Hepatocyte (in vitro differentiated cells): Measurements from ENCODE around the gene CDH4. TPM values are rescaled to one million over a fixed set of nuclear protein-coding genes. Genes with fewer than 3 reads are reported as not detected.

Source experiments
- DNase-seq: peaks from one replicate; pipeline ENCODE4 v3.0.0-alpha.2; 2016; ENCODE audit warnings: low spot score
- H2AFZ ChIP-seq: fragments of 200-600 bp; sonication (generic); 2 replicates; pipeline ENCODE4 v1.6.0; 2016; ENCODE audit warnings: antibody characterized with exemption, mild to moderate bottlenecking
- H3K27ac ChIP-seq: fragments of 200-600 bp; sonication (generic); 2 replicates; pipeline ENCODE4 v1.5.1; 2016; ENCODE audit warnings: mild to moderate bottlenecking
- H3K27me3 ChIP-seq: fragments of 200-600 bp; sonication (generic); 2 replicates; pipeline ENCODE4 v1.6.1; 2016
- H3K36me3 ChIP-seq: fragments of 200-600 bp; sonication (generic); replicated peaks from 2 replicates; pipeline ENCODE4 v1.5.1; 2016; ENCODE audit warnings: low read depth; ENCODE audit not compliant: insufficient read depth
- H3K4me1 ChIP-seq: fragments of 200-600 bp; sonication (generic); 2 replicates; pipeline ENCODE4 v1.5.1; 2016; ENCODE audit warnings: mild to moderate bottlenecking, moderate library complexity; ENCODE audit not compliant: insufficient read depth
- H3K4me2 ChIP-seq: fragments of 200-600 bp; sonication (generic); 2 replicates; pipeline ENCODE4 v1.6.0; 2016
- H3K4me3 ChIP-seq: fragments of 200-600 bp; sonication (generic); 2 replicates; pipeline ENCODE4 v1.5.1; 2016; ENCODE audit warnings: mild to moderate bottlenecking
- H3K79me2 ChIP-seq: fragments of 200-600 bp; sonication (generic); 2 replicates; pipeline ENCODE4 v1.6.0; 2017; ENCODE audit warnings: mild to moderate bottlenecking
- H3K9me2 ChIP-seq: fragments of 200-600 bp; sonication (generic); replicated peaks from 2 replicates; pipeline ENCODE4 v1.6.0; 2017; ENCODE audit warnings: mild to moderate bottlenecking; ENCODE audit not compliant: insufficient read depth
- H3K9me3 ChIP-seq: fragments of 200-600 bp; sonication (generic); 2 replicates; pipeline ENCODE4 v1.5.1; 2016; ENCODE audit warnings: low read depth, mild to moderate bottlenecking
- H4K20me1 ChIP-seq: fragments of 200-600 bp; sonication (generic); 2 replicates; pipeline ENCODE4 v1.6.0; 2016; ENCODE audit warnings: mild to moderate bottlenecking; ENCODE audit not compliant: insufficient read depth, poor library complexity, severe bottlenecking
- EZH2 ChIP-seq: fragments of 200-600 bp; sonication (generic); IDR thresholded peaks from 2 replicates; pipeline ENCODE4 v1.6.1; 2016; ENCODE audit warnings: antibody characterized with exemption, mild to moderate bottlenecking, borderline replicate concordance
- EZH2phosphoT487 ChIP-seq: fragments of 200-600 bp; sonication (generic); IDR thresholded peaks from one replicate; pipeline ENCODE4 v1.6.1; 2018; ENCODE audit warnings: antibody characterized with exemption, mild to moderate bottlenecking, low read depth, moderate library complexity; ENCODE audit not compliant: unreplicated experiment, severe bottlenecking
- whole genome bisulfite sequencing: methylation state at CpG from one replicate; pipeline ENCODE4 v1.1.6; 2016; ENCODE audit warnings: low lambda C conversion rate; ENCODE audit errors: missing lambda C conversion rate; 5-methylcytosine and 5-hydroxymethylcytosine counted together
- polyA plus RNA-seq: library from polyadenylated mRNA; unstranded; fragments of >200 nt; fragmentation: Nextera tagmentation; extraction: Ambion mirVana; gene quantifications from 2 replicates; pipeline ENCODE4 v1.2.1, GENCODE V29; 2016
- total RNA-seq: library from RNA; depleted of rRNA; stranded (reverse); fragments of >200 nt; gene quantifications from 2 replicates; pipeline ENCODE4 v1.2.3, GENCODE V29; 2014
- TF ChIP-seq, protein P1 (sequence below): fragments of 200-600 bp; sonication (generic); IDR thresholded peaks from 2 replicates; pipeline ENCODE4 v1.5.1; 2016; ENCODE audit warnings: antibody characterized with exemption, mild to moderate bottlenecking; ENCODE audit not compliant: poor library complexity

The CDH4 gene
- total and polyA plus RNA-seq, 2 experiments from 2014 or later: 0.53 to 0.73 TPM

DNA sequence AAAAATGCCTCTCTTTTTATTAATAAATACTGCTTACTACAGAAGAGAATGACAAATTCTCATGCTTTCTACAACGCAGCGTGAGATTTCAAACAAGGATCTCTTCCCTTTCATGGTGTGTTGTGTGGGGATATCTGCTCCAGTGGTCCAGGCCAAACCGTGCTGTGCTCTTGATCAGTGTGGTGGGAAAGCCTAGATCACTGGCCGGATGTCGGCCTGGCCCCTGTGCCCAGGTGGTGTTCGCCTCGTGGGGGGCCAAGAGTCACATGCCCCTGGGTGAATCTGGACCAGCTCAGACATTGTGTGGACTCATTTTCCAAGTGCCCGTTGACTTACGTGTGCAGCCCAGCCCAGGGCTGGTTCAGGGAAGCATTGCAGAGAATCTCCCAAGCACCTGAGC is 4.3 kb downstream of the CDH4 start:
- Histone ChIP-seq H4K20me1 (no peaks in the 10 kb centered on the region), H3K36me3 (no peaks in the 10 kb centered on the region), H2AFZ (no peak overlapping the region), H3K4me2 (no peak overlapping the region), H3K27ac (no peak overlapping the region), H3K9me2 (no peaks in the 10 kb centered on the region), H3K9me3 (no peaks in the 10 kb centered on the region), H3K4me1 (no peaks in the 10 kb centered on the region), H3K27me3 (peaks cover 67% of the 10 kb centered on the region), H3K79me2 (no peaks in the 10 kb centered on the region), H3K4me3 (no peak overlapping the region)
- no peak for TF ChIP-seq EZH2phosphoT487
- TF ChIP-seq EZH2: no peak
- TF ChIP-seq, protein P1, sequence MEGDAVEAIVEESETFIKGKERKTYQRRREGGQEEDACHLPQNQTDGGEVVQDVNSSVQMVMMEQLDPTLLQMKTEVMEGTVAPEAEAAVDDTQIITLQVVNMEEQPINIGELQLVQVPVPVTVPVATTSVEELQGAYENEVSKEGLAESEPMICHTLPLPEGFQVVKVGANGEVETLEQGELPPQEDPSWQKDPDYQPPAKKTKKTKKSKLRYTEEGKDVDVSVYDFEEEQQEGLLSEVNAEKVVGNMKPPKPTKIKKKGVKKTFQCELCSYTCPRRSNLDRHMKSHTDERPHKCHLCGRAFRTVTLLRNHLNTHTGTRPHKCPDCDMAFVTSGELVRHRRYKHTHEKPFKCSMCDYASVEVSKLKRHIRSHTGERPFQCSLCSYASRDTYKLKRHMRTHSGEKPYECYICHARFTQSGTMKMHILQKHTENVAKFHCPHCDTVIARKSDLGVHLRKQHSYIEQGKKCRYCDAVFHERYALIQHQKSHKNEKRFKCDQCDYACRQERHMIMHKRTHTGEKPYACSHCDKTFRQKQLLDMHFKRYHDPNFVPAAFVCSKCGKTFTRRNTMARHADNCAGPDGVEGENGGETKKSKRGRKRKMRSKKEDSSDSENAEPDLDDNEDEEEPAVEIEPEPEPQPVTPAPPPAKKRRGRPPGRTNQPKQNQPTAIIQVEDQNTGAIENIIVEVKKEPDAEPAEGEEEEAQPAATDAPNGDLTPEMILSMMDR: no peak
- 88% methylated on average over 9 of the region's 9 CpGs for WGBS
- DNase-seq: no peak

DNA sequence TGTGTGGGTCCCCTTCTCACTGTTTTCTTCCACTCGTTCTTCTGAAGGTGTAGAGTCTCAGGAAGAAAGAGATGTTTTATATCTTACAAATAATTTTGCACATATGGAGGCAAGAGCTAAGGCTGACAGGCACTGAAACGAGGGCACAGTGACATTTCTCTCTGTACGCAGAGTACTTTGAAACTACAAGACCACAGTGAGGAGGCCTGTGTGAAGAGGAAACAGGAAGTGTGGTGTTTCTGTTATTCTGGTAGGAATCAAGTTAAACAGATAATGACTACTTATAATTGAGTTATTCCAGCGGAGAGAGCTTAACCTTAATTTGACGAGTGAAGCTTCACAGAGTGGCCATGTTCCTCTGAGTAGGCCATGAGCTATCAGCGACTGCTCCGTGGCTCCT is 4.8 kb downstream of the CDH4 start:
- no peaks in the 10 kb centered on the region for H3K4me1 ChIP-seq
- 68% methylated on average over 7 of the region's 7 CpGs for WGBS
- no peaks in the 10 kb centered on the region for H4K20me1 ChIP-seq
- H3K79me2 ChIP-seq: no peaks in the 10 kb centered on the region
- no peak overlapping the region for H3K27ac ChIP-seq
- H3K27me3 ChIP-seq: peaks cover 67% of the 10 kb centered on the region
- no peak for DNase-seq
- no peaks in the 10 kb centered on the region for H3K9me2 ChIP-seq
- H3K9me3 ChIP-seq: no peaks in the 10 kb centered on the region
- H3K4me2 ChIP-seq: no peak overlapping the region
- no peak overlapping the region for H2AFZ ChIP-seq
- no peak for TF ChIP-seq EZH2
- H3K36me3 ChIP-seq: no peaks in the 10 kb centered on the region
- H3K4me3 ChIP-seq: no peak overlapping the region

DNA sequence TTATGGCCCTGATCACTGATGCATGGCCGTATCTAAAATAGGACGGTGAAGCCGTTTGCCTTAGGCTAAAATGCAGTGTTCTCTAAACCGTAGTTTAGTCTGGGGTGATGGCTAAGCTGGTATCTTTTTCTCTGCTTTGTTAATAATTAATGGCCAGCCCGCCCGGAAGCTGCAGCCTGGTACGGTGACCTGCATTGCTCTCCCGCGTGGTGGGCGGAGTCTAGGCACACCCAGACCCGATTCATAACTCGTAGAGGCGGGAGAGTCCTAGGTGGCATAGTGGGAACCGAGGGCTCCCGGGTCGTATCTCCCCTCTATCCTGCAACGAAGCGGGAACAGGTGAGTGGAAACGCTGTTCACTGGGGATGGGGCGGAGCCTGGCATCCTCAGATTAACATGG is 5.5 kb downstream of the CDH4 start:
- Histone ChIP-seq H3K9me3 (no peaks in the 10 kb centered on the region), H4K20me1 (no peaks in the 10 kb centered on the region), H3K4me2 (no peak overlapping the region), H3K4me1 (no peaks in the 10 kb centered on the region), H3K36me3 (no peaks in the 10 kb centered on the region), H2AFZ (no peak overlapping the region), H3K79me2 (no peaks in the 10 kb centered on the region), H3K27ac (no peak overlapping the region), H3K27me3 (peaks cover 74% of the 10 kb centered on the region), H3K4me3 (no peak overlapping the region), H3K9me2 (no peaks in the 10 kb centered on the region)
- peak; percentile 12 for DNase-seq
- WGBS: 86% methylated on average over 20 of the region's 20 CpGs
- no peak for TF ChIP-seq EZH2phosphoT487
- no peak for TF ChIP-seq EZH2
- TF ChIP-seq, protein P1: no peak

DNA sequence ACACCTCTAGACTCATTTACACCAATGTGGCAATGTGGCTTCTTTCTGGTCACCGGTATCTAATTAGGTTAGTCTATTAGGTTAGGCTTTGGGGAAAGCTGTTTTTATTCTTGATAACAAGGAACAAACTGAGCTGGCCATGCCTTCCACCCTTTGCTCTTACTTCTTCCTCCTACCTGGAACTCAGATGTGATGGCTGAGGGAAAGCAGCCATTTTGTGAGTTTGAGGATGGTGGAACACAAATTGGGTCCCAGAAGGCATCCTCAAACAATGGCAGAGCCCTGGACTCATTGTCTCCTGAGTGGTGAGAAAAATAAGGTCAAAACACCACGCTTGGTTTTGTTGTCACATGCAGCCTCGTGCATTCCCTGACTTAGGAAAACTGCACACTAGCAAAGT is 7.7 kb downstream of the CDH4 start:
- peaks cover 71% of the 10 kb centered on the region for H3K27me3 ChIP-seq

More for the DNA sequence above, 7.7 kb downstream of the CDH4 start:
- H3K4me2 ChIP-seq: no peak overlapping the region
- no peaks in the 10 kb centered on the region for H3K4me1 ChIP-seq
- no peak overlapping the region for H3K27ac ChIP-seq
- no peak for DNase-seq
- WGBS: 94% methylated on average over 3 of the region's 3 CpGs
- H3K4me3 ChIP-seq: no peak overlapping the region
- no peaks in the 10 kb centered on the region for H3K9me3 ChIP-seq
- no peaks in the 10 kb centered on the region for H3K9me2 ChIP-seq
- H2AFZ ChIP-seq: no peak overlapping the region
- TF ChIP-seq, protein P1: no peak
- TF ChIP-seq EZH2: no peak
- TF ChIP-seq EZH2phosphoT487: no peak
- H4K20me1 ChIP-seq: no peaks in the 10 kb centered on the region
- H3K36me3 ChIP-seq: no peaks in the 10 kb centered on the region
- H3K79me2 ChIP-seq: no peaks in the 10 kb centered on the region
